ENCODE data around the gene STMND1.

DNA sequence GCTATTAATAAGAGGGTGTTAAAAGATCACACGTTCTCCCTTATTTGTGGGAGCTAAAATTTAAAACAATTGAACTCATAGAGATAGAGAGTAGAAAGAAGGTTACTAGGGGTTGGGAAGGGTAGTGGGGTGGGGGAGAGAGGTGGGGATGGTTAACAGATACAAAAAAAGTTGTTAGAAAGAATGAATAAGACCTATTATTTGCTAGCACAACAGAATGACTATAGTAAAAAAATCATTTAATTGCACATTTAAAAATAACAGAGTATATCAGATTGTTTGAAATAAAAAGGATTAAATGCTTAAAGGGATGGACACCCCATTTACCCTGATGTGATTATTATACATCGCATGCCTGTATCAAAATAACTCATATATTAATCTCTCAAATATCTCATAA lies 43.3 kb upstream of the STMND1 start:
- TF ChIP-seq, protein P1, sequence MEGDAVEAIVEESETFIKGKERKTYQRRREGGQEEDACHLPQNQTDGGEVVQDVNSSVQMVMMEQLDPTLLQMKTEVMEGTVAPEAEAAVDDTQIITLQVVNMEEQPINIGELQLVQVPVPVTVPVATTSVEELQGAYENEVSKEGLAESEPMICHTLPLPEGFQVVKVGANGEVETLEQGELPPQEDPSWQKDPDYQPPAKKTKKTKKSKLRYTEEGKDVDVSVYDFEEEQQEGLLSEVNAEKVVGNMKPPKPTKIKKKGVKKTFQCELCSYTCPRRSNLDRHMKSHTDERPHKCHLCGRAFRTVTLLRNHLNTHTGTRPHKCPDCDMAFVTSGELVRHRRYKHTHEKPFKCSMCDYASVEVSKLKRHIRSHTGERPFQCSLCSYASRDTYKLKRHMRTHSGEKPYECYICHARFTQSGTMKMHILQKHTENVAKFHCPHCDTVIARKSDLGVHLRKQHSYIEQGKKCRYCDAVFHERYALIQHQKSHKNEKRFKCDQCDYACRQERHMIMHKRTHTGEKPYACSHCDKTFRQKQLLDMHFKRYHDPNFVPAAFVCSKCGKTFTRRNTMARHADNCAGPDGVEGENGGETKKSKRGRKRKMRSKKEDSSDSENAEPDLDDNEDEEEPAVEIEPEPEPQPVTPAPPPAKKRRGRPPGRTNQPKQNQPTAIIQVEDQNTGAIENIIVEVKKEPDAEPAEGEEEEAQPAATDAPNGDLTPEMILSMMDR (IDR thresholded peaks at IDR 0.05; ENCODE audit: insufficient read depth, low read length, poor library complexity, severe bottlenecking): no peak
- TF ChIP-seq EZH2phosphoT487 (conservative IDR thresholded peaks at IDR 0.05; ENCODE audit: low read length): no peak
